Astrocyte of the cerebellum (primary cell): ENCODE results near the gene EYS.

Source experiments
- DNase-seq: peaks from one replicate; pipeline ENCODE4 v3.0.0-alpha.2; 2011; ENCODE audit warnings: low read depth
- H3K4me3 ChIP-seq: 2 replicates; pipeline ENCODE4 v1.5.1; 2011; ENCODE audit warnings: mild to moderate bottlenecking, low read depth, low read length, moderate library complexity
- in situ Hi-C: cut with HindIII; loops from 2 replicates; pipeline ENCODE4 v1.10.0; 2017; ENCODE audit warnings: low sequenced_read_pairs
- TF ChIP-seq, protein P1 (sequence below): IDR thresholded peaks from 2 replicates; pipeline ENCODE4 v1.5.1; 2012; ENCODE audit warnings: low read length, low read depth, moderate library complexity, mild to moderate bottlenecking; ENCODE audit errors: missing control alignments

EYS gene

DNA sequence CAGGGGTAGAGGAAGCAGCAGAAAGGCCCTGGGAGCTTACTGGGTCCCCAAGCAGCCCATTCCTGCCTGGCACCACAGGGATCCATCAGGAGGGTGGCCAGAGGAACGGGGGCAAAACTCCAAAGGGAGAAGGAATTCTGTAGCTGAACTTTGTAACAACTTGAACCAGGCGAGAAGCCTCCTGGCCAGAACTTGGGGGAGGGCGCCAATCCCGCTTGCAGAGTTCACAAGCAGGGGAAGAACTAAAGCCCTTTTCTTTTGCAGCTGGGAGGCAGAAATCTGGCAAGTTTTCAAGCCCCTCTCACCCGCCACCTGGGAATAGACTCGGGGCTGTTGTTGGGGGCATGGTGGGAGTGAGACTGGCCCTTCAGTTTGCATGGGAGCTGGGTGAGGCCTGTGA is 1882.3 kb downstream of the EYS start:
- TF ChIP-seq, protein P1, sequence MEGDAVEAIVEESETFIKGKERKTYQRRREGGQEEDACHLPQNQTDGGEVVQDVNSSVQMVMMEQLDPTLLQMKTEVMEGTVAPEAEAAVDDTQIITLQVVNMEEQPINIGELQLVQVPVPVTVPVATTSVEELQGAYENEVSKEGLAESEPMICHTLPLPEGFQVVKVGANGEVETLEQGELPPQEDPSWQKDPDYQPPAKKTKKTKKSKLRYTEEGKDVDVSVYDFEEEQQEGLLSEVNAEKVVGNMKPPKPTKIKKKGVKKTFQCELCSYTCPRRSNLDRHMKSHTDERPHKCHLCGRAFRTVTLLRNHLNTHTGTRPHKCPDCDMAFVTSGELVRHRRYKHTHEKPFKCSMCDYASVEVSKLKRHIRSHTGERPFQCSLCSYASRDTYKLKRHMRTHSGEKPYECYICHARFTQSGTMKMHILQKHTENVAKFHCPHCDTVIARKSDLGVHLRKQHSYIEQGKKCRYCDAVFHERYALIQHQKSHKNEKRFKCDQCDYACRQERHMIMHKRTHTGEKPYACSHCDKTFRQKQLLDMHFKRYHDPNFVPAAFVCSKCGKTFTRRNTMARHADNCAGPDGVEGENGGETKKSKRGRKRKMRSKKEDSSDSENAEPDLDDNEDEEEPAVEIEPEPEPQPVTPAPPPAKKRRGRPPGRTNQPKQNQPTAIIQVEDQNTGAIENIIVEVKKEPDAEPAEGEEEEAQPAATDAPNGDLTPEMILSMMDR: no peak
- no peak overlapping the region for H3K4me3 ChIP-seq
- DNase-seq: no peak
- in situ Hi-C loops: no loop called here

DNA sequence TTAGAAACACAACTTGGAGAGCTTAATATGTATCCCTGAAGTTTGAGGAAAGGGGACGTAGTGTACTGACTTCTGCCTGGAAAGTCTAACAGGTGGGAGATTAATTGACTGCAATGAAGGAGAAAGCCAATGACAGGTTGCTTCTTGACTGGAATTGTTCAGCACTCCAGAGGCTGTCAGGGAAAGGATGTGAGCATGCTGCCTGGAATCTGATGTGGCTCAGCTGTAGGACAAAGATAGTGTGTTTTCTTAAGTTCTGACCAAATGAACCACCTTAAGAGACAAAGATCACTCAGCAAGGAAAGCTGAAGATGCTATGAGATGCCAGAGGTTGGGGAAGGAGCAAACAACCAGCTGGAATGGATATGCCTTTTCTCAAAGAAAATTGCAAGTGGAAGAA is 1885.6 kb downstream of the EYS start:
- H3K4me3 ChIP-seq: no peak overlapping the region
- in situ Hi-C loops: no loop called here
- DNase-seq: no peak
- TF ChIP-seq, protein P1: no peak

DNA sequence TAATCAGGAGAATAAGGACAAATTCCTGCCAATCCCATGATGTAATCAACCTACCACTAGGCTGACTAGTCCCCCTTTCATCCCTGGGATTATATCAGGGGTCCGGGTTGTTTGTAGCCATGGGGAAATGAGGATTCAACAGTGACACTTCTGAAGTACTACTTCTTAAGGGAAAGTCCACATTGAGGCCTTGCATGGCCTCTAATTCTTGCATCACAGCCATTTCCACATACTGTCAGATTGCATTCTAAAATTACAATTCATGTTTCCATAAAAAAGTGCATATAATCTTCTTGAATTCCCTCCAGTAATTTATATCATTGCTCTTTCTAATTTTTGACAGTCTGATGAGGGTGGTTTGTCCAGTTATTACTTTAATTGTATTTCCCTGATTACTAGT is 1887.2 kb downstream of the EYS start:
- no peak for DNase-seq
- TF ChIP-seq, protein P1: no peak
- in situ Hi-C loops: no loop called here
- no peak overlapping the region for H3K4me3 ChIP-seq

DNA sequence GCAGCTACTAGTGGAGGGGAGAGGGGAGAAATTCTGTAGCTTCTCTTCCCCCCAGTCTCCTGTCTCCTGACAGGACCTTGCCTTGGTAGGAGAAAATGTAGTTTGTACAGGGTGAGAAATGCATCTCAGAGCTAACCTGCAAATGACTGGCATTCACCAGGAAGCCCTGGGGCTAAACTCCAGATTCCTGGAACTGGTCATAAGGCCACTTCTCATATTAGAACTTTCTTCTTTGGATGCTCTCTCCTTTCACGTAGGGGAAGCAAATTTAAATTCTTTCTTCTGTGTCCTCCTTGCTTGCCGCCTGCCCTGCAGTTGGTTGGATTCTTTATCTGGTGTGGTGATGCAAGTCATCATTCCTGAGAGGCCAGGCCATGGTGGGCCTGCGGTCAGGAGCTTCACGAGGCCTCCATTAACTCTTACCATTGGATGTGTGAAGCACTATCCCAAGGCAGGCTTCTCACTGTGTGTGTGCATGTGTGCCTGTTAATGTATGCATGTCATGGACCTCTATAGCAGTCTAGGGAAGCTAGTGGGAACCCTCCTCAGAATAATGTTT is 1889.5 kb downstream of the EYS start:
- in situ Hi-C loops: no loop called here
- TF ChIP-seq, protein P1: no peak
- no peak overlapping the region for H3K4me3 ChIP-seq
- DNase-seq: no peak

DNA sequence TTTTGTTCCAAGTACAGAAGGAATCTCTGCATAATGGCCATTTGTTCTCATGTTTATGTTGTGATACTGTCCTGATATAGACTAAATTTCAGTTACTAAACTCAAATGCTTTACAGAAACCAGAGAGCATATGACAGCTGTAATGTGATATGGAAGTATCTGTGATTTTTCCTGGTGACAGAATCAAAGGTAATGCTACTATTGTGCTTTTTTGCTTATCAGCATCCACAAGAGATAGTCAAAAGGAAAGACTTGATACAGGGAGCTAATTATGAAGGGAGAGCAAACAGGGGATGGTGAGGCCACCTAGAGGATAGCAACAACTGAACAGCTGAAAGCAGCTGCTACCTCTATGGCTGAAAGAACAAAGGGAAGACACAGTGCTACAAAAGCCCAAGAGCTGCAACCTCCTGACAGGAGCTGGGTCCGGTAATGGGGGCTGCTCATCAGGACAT is 1890.0 kb downstream of the EYS start:
- no peak for DNase-seq
- in situ Hi-C loops: no loop called here
- TF ChIP-seq, protein P1: peak; percentile 30
- H3K4me3 ChIP-seq: no peak overlapping the region

DNA sequence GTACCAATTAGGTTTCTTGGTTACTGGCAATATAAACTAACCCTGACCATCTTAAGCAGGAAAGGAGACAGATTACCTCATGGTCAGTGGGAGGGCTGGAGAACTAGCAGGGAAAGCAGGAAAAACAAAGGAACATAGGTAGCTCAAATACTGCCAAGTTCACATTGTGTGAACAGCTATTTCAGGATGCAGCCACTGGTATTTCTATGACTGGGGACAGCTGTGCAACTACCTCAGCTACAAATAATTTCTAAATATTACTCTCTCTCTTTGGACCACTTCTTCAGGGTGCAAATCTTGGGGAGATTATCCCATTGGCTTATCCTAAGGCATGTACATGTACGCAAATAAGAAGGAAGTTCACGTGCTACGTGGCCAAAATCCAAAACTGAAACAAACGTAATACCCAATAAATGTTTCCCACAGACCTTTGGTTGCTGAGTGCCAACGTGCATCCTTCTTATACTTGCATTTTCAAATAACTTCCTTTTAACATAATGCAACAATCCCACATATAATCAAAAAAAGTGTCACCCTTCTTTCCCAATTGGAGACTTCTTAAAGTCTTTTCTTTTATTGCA is 1890.5 kb downstream of the EYS start:
- DNase-seq: no peak
- in situ Hi-C loops: no loop called here
- TF ChIP-seq, protein P1: no peak
- H3K4me3 ChIP-seq: no peak overlapping the region
